ENCODE data around the gene FAP. TPM values are rescaled to one million over a fixed set of nuclear protein-coding genes. Genes with fewer than 3 reads are reported as not detected.
A peak's percentile ranks its signal among the peaks of the same experiment; 100 is the strongest.

The FAP gene
- total RNA-seq, 4 donors from 2014 or later: 1.4 to 3.5 (median 2.0) TPM; not detected in 1

DNA sequence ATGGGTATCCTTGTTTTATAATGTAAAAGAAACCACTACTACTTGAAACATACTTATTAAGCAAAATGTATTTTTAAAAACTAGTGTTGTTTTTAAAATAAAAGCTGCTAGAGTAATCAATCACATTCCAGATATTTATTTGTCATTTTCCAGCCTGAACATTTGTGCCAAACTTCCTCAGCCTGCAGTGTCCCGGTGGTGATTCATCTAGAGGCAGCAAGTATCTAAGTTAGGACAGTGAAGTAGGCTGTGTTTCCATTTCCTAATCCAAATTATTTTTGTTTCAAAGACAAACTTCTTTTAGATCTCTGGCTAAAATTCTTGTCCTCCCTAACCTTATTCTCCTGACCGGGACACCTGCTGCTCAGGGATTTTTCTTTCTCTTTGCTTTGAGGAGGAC, 78.4 kb downstream of the FAP start:
- Histone ChIP-seq H3K9me3 (no peaks in the 10 kb centered on the region), H3K27me3 (no peaks in the 10 kb centered on the region), H3K4me3 (no peak overlapping the region), H3K36me3 (no peaks in the 10 kb centered on the region), H3K4me1 (no peaks in the 10 kb centered on the region), H3K27ac (no peak overlapping the region)
- intact Hi-C loops (cut with DNase I; ENCODE audit: low total_unique reads) (no loop called here), in situ Hi-C loops (cut with MboI; ENCODE audit: low pct_ligation_motif_present in 1 of 4, low pct_unique_long_range_greater_than_20kb in 1 of 4, low sequenced_read_pairs in 3 of 4) (no loop called here)
- 67 to 72% methylated on average over 2 of the region's 2 CpGs for WGBS, 2 donors (ENCODE audit: low coverage in 1 of 2)
- no peak for DNase-seq
- TF ChIP-seq POLR2A (IDR thresholded peaks at IDR 0.05) (no peak), POLR2AphosphoS5 (IDR thresholded peaks at IDR 0.05) (no peak), EP300 (IDR thresholded peaks at IDR 0.05; ENCODE audit: low read depth) (no peak)
- TF ChIP-seq, protein P1, sequence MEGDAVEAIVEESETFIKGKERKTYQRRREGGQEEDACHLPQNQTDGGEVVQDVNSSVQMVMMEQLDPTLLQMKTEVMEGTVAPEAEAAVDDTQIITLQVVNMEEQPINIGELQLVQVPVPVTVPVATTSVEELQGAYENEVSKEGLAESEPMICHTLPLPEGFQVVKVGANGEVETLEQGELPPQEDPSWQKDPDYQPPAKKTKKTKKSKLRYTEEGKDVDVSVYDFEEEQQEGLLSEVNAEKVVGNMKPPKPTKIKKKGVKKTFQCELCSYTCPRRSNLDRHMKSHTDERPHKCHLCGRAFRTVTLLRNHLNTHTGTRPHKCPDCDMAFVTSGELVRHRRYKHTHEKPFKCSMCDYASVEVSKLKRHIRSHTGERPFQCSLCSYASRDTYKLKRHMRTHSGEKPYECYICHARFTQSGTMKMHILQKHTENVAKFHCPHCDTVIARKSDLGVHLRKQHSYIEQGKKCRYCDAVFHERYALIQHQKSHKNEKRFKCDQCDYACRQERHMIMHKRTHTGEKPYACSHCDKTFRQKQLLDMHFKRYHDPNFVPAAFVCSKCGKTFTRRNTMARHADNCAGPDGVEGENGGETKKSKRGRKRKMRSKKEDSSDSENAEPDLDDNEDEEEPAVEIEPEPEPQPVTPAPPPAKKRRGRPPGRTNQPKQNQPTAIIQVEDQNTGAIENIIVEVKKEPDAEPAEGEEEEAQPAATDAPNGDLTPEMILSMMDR (IDR thresholded peaks at IDR 0.05): no peak

DNA sequence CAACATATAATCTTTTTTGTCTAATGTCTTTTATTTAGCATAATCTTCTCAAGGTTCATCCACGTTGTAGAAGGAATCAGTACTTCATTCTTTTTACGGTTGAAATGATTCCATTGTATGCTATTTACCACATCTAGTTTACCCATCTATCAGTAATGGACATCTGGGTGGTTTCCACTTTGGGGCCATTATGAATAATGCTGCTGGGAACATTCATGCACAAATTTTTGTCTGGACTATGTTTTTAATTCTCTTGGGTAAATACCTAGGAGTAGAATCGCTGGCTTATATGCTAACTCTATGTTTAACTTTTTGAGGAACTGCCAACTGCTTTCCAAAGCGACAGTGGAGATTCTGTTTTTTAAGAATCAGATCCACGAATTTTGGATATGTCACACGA, 83.8 kb downstream of the FAP start:
- Histone ChIP-seq H3K27ac (no peak overlapping the region), H3K4me3 (no peak overlapping the region), H3K27me3 (no peaks in the 10 kb centered on the region), H3K9me3 (no peaks in the 10 kb centered on the region), H3K36me3 (no peaks in the 10 kb centered on the region), H3K4me1 (no peaks in the 10 kb centered on the region)
- DNase-seq: no peak
- intact Hi-C loops (cut with DNase I; ENCODE audit: low total_unique reads) (no loop called here), in situ Hi-C loops (cut with MboI; ENCODE audit: low pct_ligation_motif_present in 1 of 4, low pct_unique_long_range_greater_than_20kb in 1 of 4, low sequenced_read_pairs in 3 of 4) (no loop called here)
- 83 to 94% methylated on average over 6 of the region's 6 CpGs for WGBS, 2 donors (ENCODE audit: low coverage in 1 of 2)
- TF ChIP-seq EP300 (IDR thresholded peaks at IDR 0.05; ENCODE audit: low read depth) (no peak), POLR2AphosphoS5 (IDR thresholded peaks at IDR 0.05) (no peak), POLR2A (IDR thresholded peaks at IDR 0.05) (no peak)
- TF ChIP-seq, protein P1 (IDR thresholded peaks at IDR 0.05): no peak

DNA sequence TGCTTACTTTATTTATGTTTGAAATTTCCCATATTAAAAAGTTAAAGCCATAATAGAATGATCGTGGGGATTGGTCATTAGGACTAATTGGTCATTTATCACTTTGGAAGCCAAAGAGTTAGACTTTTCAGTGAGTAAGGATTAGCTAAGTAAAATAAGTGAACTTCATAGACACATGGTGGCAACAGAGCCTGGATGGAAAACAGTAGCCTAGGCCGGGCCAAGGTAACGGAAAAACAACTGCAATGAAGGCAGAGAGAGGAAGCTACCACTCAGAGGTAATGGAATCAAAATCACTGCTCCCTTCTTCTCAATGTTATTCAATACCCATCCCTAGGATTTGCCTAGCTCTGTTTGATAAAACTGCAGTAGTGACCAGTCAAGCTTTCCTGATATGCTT, 87.1 kb downstream of the FAP start:
- no peak for DNase-seq
- Histone ChIP-seq H3K27me3 (peaks cover 10% of the 10 kb centered on the region), H3K36me3 (no peaks in the 10 kb centered on the region), H3K27ac (no peak overlapping the region), H3K4me3 (no peak overlapping the region), H3K4me1 (no peaks in the 10 kb centered on the region), H3K9me3 (no peaks in the 10 kb centered on the region)
- intact Hi-C loops (cut with DNase I; ENCODE audit: low total_unique reads) (no loop called here), in situ Hi-C loops (cut with MboI; ENCODE audit: low pct_ligation_motif_present in 1 of 4, low pct_unique_long_range_greater_than_20kb in 1 of 4, low sequenced_read_pairs in 3 of 4) (no loop called here)
- WGBS, 2 donors (ENCODE audit: low coverage in 1 of 2): 79 to 90% methylated on average over 1 to 3 of the region's 3 CpGs
- TF ChIP-seq, protein P1 (IDR thresholded peaks at IDR 0.05): no peak
- TF ChIP-seq POLR2AphosphoS5 (IDR thresholded peaks at IDR 0.05): no peak
- TF ChIP-seq EP300 (IDR thresholded peaks at IDR 0.05; ENCODE audit: low read depth): no peak
- TF ChIP-seq POLR2A (IDR thresholded peaks at IDR 0.05): no peak

DNA sequence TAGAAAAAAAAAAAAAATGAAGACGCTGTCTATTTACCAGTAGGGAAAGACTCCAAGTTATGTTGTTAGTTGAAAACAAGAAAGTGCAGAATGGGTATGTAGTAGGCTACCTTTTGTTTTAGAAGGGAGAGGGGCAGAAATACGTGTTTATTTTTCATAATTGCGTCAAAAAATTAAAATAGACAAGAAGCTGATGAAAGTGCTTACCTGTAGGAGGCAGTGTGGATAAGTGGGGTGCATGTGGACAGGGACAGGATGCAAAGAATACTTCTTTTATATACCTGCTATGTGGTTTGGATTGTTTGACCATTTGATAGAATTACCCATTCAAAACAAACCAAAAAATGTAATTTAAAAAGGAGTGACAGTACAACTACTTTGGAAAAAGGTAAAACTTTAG, 88.2 kb downstream of the FAP start:
- DNase-seq: no peak
- H3K9me3 ChIP-seq: no peaks in the 10 kb centered on the region
- H3K27me3 ChIP-seq: peaks cover 18% of the 10 kb centered on the region
- no peak overlapping the region for H3K27ac ChIP-seq
- in situ Hi-C loops (cut with MboI; ENCODE audit: low pct_ligation_motif_present in 1 of 4, low pct_unique_long_range_greater_than_20kb in 1 of 4, low sequenced_read_pairs in 3 of 4): no loop called here
- intact Hi-C loops (cut with DNase I; ENCODE audit: low total_unique reads): no loop called here
- WGBS, 2 donors (ENCODE audit: low coverage in 1 of 2): 43 to 64% methylated on average over 3 of the region's 3 CpGs
- TF ChIP-seq POLR2AphosphoS5 (IDR thresholded peaks at IDR 0.05) (no peak), POLR2A (IDR thresholded peaks at IDR 0.05) (no peak), EP300 (IDR thresholded peaks at IDR 0.05; ENCODE audit: low read depth) (no peak)
- TF ChIP-seq, protein P1 (IDR thresholded peaks at IDR 0.05): peak in 2 of 5 experiments; percentile 9 to 11
- H3K4me3 ChIP-seq: no peak overlapping the region
- H3K4me1 ChIP-seq: no peaks in the 10 kb centered on the region
- H3K36me3 ChIP-seq: no peaks in the 10 kb centered on the region
